HCT116 (cell line): ENCODE measurements around the gene RPL36AL.

ENCODE experiments used
- CTCF ChIP-seq, 3 experiments: fragments of 200-600 bp in 1 of 3; sonication (generic) in 1 of 3; IDR thresholded peaks in 2 of 3; conservative IDR thresholded peaks in 1 of 3; 2 replicates each; pipeline ENCODE4 v1.5.1; 2012 to 2017; ENCODE audit warnings: low read depth in 2 of 3, low read length in 2 of 3, antibody characterized with exemption in 1 of 3, borderline replicate concordance in 1 of 3, control low read depth in 1 of 3, mild to moderate bottlenecking in 1 of 3, mixed read lengths in 1 of 3, mixed run types in 1 of 3, moderate library complexity in 1 of 3; ENCODE audit not compliant: insufficient read depth in 1 of 3
- EZH2phosphoT487 ChIP-seq: fragments of 200-600 bp; IDR thresholded peaks from 2 replicates; pipeline ENCODE4 v1.6.1; 2018; ENCODE audit warnings: antibody characterized with exemption, borderline replicate concordance
- JUND ChIP-seq: IDR thresholded peaks from 2 replicates; pipeline ENCODE4 v1.6.1; 2012
- MAX ChIP-seq: IDR thresholded peaks from 2 replicates; pipeline ENCODE4 v1.6.1; 2012
- ZNF274 ChIP-seq: fragments of 200-500 bp; sonication (Bioruptor generic); IDR thresholded peaks from 2 replicates; pipeline ENCODE4 v1.6.1; 2014; ENCODE audit warnings: mild to moderate bottlenecking, low read depth, low read length, inconsistent platforms

- TF ChIP-seq EZH2phosphoT487 (no peak), CTCF (IDR thresholded peaks at IDR 0.05 in 2 of 3, conservative IDR thresholded peaks at IDR 0.05 in 1 of 3; ENCODE audit: borderline replicate concordance in 1 of 3, insufficient read depth in 1 of 3, low read depth in 2 of 3, low read length in 2 of 3) (no peak), JUND (no peak), ZNF274 (no peak), MAX (no peak)
Measured at GRCh38 chr14:49636866-49637265, 16.4 kb upstream of the RPL36AL start.
